Measurements from ENCODE around the gene ZNF99. TPM values are rescaled to one million over a fixed set of nuclear protein-coding genes. Genes with fewer than 3 reads are reported as not detected.
"Not testable (repeated sequence)": the region's sequence is repeated elsewhere in the genome, so short reads cannot be mapped to it uniquely, and the experiment has no call there.

ZNF99 gene
- total and polyA plus RNA-seq, 11 donors = 0.04 to 0.20 (median 0.09) TPM

GRCh38 chr19:22735911-22736645, 47.9 kb downstream of the ZNF99 start:
- Histone ChIP-seq H3K27ac (no peak overlapping the region), H3K27me3 (no peaks in the 10 kb centered on the region), H3K4me3 (no peak overlapping the region), H3K36me3 (no peaks in the 10 kb centered on the region), H3K4me1 (no peaks in the 10 kb centered on the region), H3K9me3 (peaks cover 0 to 55% (median 2%) of the 10 kb centered on the region in 12 donors)
- DNase-seq = no peak
- intact Hi-C loops (cut with DNase I) = no loop called here
- no peak for ATAC-seq
- no peak for TF ChIP-seq CTCF (IDR thresholded peaks at IDR 0.05)
- no peak for TF ChIP-seq POLR2A (IDR thresholded peaks at IDR 0.05)
- 73 to 80% (median 75%) methylated on average over 4 of the region's 4 CpGs for WGBS, 4 donors

DNA sequence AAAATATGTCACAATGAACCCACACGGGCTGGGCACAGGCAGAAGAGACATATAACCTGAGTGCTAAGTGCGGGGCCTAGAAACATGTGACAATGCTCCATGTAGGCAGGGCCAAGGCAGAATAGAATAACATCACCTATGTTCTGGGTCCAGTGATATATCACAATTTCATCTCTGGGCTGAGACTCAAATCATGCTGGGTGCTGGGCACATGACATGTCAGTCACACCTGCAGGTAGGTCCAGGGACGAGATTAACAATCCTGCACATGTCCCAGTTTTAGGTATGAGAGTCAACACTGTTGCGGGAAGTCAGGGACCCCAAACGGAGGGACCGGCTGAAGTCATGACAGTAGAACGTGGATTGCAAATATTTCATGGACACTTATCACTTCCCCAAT, 50.3 kb downstream of the ZNF99 start:
- WGBS, 4 donors = 68 to 92% (median 85%) methylated on average over 7 of the region's 7 CpGs
- ATAC-seq = no peak
- no peak for DNase-seq
- Histone ChIP-seq H3K27ac (no peak overlapping the region), H3K27me3 (no peaks in the 10 kb centered on the region), H3K9me3 (peaks cover 0 to 39% (median 1%) of the 10 kb centered on the region in 12 donors), H3K36me3 (no peaks in the 10 kb centered on the region), H3K4me1 (no peaks in the 10 kb centered on the region), H3K4me3 (no peak overlapping the region)
- intact Hi-C loops (cut with DNase I) = no loop called here
- TF ChIP-seq CTCF (IDR thresholded peaks at IDR 0.05) (no peak), POLR2A (IDR thresholded peaks at IDR 0.05) (no peak)

GRCh38 chr19:22728214-22728613, 55.7 kb downstream of the ZNF99 start:
- 73 to 92% (median 77%) methylated on average over 4 of the region's 4 CpGs for WGBS, 4 donors
- H3K9me3 ChIP-seq = peaks cover 0 to 17% (median 0%) of the 10 kb centered on the region in 12 donors
- ATAC-seq; H3K4me1 ChIP-seq; H3K27ac ChIP-seq; H3K27me3 ChIP-seq; H3K4me3 ChIP-seq; DNase-seq; intact Hi-C loops (cut with DNase I); H3K36me3 ChIP-seq: not testable (repeated sequence)

- DNase-seq; H3K9me3 ChIP-seq; H3K27ac ChIP-seq; intact Hi-C loops (cut with DNase I); ATAC-seq; H3K27me3 ChIP-seq; H3K36me3 ChIP-seq; H3K4me1 ChIP-seq; H3K4me3 ChIP-seq: not testable (repeated sequence)
- WGBS, 4 donors = 84 to 91% (median 88%) methylated on average over 6 of the region's 6 CpGs
Observed at GRCh38 chr19:22721533-22721932, 62.4 kb downstream of the ZNF99 start.

DNA sequence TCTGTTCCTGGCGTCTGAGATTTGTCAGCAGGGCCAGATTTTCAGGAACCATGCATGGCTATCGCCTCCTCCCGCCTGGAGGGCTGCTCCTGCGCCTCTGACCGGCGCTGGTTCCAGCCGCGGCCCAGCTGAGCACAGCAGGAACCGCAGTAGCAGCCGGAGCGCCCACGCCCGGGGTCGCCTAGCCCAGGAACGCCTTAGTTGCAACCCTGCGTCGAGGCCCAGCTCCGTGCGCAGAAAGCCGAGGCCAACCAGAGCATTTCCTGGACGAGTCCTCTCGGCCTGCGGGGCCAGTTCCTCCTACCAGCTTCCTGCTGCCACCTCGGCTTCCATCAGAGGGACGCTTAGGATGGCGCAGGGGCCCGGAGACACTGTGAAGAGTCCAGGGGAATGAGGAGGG, 75.0 kb downstream of the ZNF99 start:
- Histone ChIP-seq H3K27ac (no peak overlapping the region), H3K4me3 (no peak overlapping the region), H3K9me3 (peaks cover 0 to 46% (median 4%) of the 10 kb centered on the region in 12 donors), H3K27me3 (no peaks in the 10 kb centered on the region), H3K36me3 (no peaks in the 10 kb centered on the region), H3K4me1 (no peaks in the 10 kb centered on the region)
- intact Hi-C loops (cut with DNase I) = no loop called here
- no peak for TF ChIP-seq CTCF (IDR thresholded peaks at IDR 0.05)
- no peak for TF ChIP-seq POLR2A (IDR thresholded peaks at IDR 0.05)
- ATAC-seq = no peak
- 16 to 30% (median 23%) methylated on average over 22 to 27 of the region's 27 CpGs for WGBS, 4 donors
- DNase-seq = no peak

GRCh38 chr19:22703096-22703495, 80.9 kb downstream of the ZNF99 start:
- H3K27me3 ChIP-seq; DNase-seq; ATAC-seq; H3K4me3 ChIP-seq; H3K27ac ChIP-seq; H3K36me3 ChIP-seq; H3K4me1 ChIP-seq; intact Hi-C loops (cut with DNase I): not testable (repeated sequence)
- H3K9me3 ChIP-seq = peaks cover 0 to 55% (median 16%) of the 10 kb centered on the region in 12 donors
- WGBS, 4 donors = 94 to 98% (median 95%) methylated on average over 18 to 28 of the region's 28 CpGs

DNA sequence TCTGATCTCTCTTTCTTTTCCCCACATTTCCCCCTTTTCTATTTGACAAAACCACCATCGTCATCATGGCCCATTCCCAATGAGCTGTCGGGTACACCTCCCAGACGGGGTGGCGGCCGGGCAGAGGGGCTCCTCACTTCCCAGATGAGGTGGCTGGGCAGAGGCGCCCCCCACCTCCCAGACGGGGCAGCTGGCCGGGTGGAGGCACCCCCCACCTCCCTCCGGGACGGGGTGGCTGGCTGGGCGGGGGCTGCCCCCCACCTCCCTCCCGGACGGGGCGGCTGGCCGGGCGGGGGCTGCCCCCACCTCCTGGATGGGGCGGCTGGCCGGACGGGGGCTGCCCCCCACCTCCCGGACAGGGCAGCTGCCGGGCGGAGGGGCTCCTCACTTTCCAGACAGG, 81.3 kb downstream of the ZNF99 start:
- H3K4me3 ChIP-seq; H3K36me3 ChIP-seq; ATAC-seq; H3K27ac ChIP-seq; DNase-seq; H3K27me3 ChIP-seq; H3K4me1 ChIP-seq; intact Hi-C loops (cut with DNase I): not testable (repeated sequence)
- WGBS, 4 donors = 88 to 94% (median 91%) methylated on average over 8 to 22 of the region's 22 CpGs
- peaks cover 0 to 55% (median 16%) of the 10 kb centered on the region in 12 donors for H3K9me3 ChIP-seq

Measured in heart left ventricle (tissue), 16 donors.